PC-9 (cell line): ENCODE results near the gene SMIM38. TPM values are rescaled to one million over a fixed set of nuclear protein-coding genes. Genes with fewer than 3 reads are reported as not detected.

Source experiments
- BruUV-seq: library from RNA; stranded (reverse); fragments of 400-500 nt; replicated peaks from 2 replicates; lab custom pipeline; 2021; lab: Mats Ljungman, UMichigan
- CTCF ChIA-PET: fragments of 300-600 bp; sonication (Branson Sonifier 250); formaldehyde crosslinking; loops from one replicate; lab custom pipeline; 2022; ENCODE audit warnings: antibody characterized with exemption; lab: Charles Lee
- POLR2A ChIA-PET: fragments of 300-600 bp; sonication (Branson Sonifier 250); formaldehyde crosslinking; loops from one replicate; lab custom pipeline; 2022; ENCODE audit warnings: antibody characterized with exemption; ENCODE audit not compliant: unreplicated experiment; lab: Charles Lee
- DNase-seq, 2 experiments: peaks; one replicate each; pipeline versions ENCODE4 v3.0.0 to v3.0.0-alpha.2; 2015 to 2022; ENCODE audit warnings: mixed read lengths in 1 of 2
- H2AFZ ChIP-seq: fragments of 200-600 bp; sonication (generic); 2 replicates; pipeline ENCODE4 v1.8.1; 2017; ENCODE audit warnings: antibody characterized with exemption
- H3F3A ChIP-seq: fragments of 200-600 bp; sonication (generic); 2 replicates; pipeline ENCODE4 v1.8.1; 2017; ENCODE audit warnings: antibody characterized with exemption, mild to moderate bottlenecking, low read depth; ENCODE audit not compliant: insufficient read depth
- H3K27ac ChIP-seq: fragments of 200-600 bp; sonication (generic); 2 replicates; pipeline ENCODE4 v1.6.1; 2016; ENCODE audit warnings: mixed run types
- H3K27me3 ChIP-seq: fragments of 200-600 bp; sonication (generic); 2 replicates; pipeline ENCODE4 v1.6.1; 2016; ENCODE audit warnings: low read depth, mixed run types; ENCODE audit not compliant: insufficient read depth
- H3K36me3 ChIP-seq: fragments of 200-600 bp; sonication (generic); 2 replicates; pipeline ENCODE4 v1.6.1; 2016; ENCODE audit warnings: low read depth, mixed run types
- H3K4me1 ChIP-seq: fragments of 200-600 bp; sonication (generic); replicated peaks from 2 replicates; pipeline ENCODE4 v1.6.1; 2016; ENCODE audit warnings: mixed run types; ENCODE audit not compliant: insufficient read depth
- H3K4me2 ChIP-seq: fragments of 200-600 bp; sonication (generic); 2 replicates; pipeline ENCODE4 v1.6.1; 2017; ENCODE audit warnings: mixed run types
- H3K4me3 ChIP-seq: fragments of 200-600 bp; sonication (generic); 2 replicates; pipeline ENCODE4 v1.6.1; 2016; ENCODE audit warnings: mixed run types
- H3K79me2 ChIP-seq: fragments of 200-600 bp; sonication (generic); 2 replicates; pipeline ENCODE4 v1.6.1; 2017; ENCODE audit warnings: low read depth, mixed run types
- H3K9me2 ChIP-seq: fragments of 200-600 bp; sonication (generic); 2 replicates; pipeline ENCODE4 v1.8.1; 2017; ENCODE audit warnings: mild to moderate bottlenecking; ENCODE audit not compliant: insufficient read depth
- H3K9me3 ChIP-seq: fragments of 200-600 bp; sonication (generic); 2 replicates; pipeline ENCODE4 v1.8.1; 2016; ENCODE audit warnings: low read depth; ENCODE audit not compliant: insufficient read depth
- H4K20me1 ChIP-seq: fragments of 200-600 bp; sonication (generic); 2 replicates; pipeline ENCODE4 v1.8.1; 2017; ENCODE audit not compliant: insufficient read depth
- EZH2 ChIP-seq: fragments of 200-600 bp; sonication (generic); IDR thresholded peaks from 2 replicates; pipeline ENCODE4 v1.8.0; 2017; ENCODE audit warnings: antibody characterized with exemption, low read depth
- intact Hi-C: fragments of 100-400 bp; cut with micrococcal nuclease; formaldehyde crosslinking; loops from one replicate; pipeline ENCODE4 v1.10.0; 2022; ENCODE audit not compliant: unreplicated experiment
- total RNA-seq: library from RNA; stranded (reverse); gene quantifications from 2 replicates; pipeline ENCODE4 v1.2.3, GENCODE V29; 2021
- TF ChIP-seq, protein P1 (sequence below): fragments of 200-600 bp; sonication (generic); conservative IDR thresholded peaks from 2 replicates; pipeline ENCODE4 v1.6.1; 2017; ENCODE audit warnings: mixed run types, antibody characterized with exemption, mild to moderate bottlenecking, moderate library complexity

The SMIM38 gene
- total RNA-seq, 1 experiment from 2014 or later: 0.26 TPM

DNA sequence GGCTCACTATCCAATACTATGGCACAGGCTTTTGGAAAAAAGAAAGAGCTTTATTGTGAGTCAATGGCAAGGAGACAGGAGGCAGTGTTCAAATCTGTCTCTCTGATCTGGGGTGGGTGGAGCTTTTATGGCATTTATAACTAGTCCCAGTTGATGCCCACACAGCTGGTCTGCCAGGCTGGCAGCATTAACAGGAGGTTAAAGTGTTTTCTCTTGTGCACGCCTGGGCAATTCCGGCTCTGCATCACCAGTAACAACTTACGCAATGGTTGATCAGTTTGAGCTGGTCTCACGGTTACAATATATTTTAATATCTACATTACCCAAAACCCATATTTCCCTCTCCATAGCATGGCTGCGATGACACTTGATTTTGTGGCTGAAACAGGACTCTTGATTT, 15.1 kb upstream of the SMIM38 start:
- Histone ChIP-seq H3K4me2 (no peak overlapping the region), H3K27me3 (no peaks in the 10 kb centered on the region), H3K27ac (no peak overlapping the region), H3F3A (peaks cover 19% of the 10 kb centered on the region; the same call in 1 of the 2 replicates), H3K4me3 (no peak overlapping the region), H2AFZ (no peak overlapping the region), H3K36me3 (no peaks in the 10 kb centered on the region), H3K79me2 (no peaks in the 10 kb centered on the region), H3K9me3 (peaks cover 7% of the 10 kb centered on the region), H4K20me1 (no peaks in the 10 kb centered on the region), H3K4me1 (peaks cover 28% of the 10 kb centered on the region), H3K9me2 (no peaks in the 10 kb centered on the region)
- ChIA-PET POLR2A (interaction anchor here (0.6 to 0.8 kb wide), 2 partner anchors 111 to 157 kb away, joined by 3 to 10 read pairs; no protein-coding TSS in a partner anchor), CTCF (interaction anchor here (0.6 to 1.3 kb wide), 2 partner anchors 9 to 134 kb away, joined by 3 to 5 read pairs; no protein-coding TSS in a partner anchor)
- no TSS peak for BruUV-seq
- DNase-seq: peak in 1 of 2 experiments; percentile 69
- intact Hi-C loops: no loop called here
- TF ChIP-seq, protein P1, sequence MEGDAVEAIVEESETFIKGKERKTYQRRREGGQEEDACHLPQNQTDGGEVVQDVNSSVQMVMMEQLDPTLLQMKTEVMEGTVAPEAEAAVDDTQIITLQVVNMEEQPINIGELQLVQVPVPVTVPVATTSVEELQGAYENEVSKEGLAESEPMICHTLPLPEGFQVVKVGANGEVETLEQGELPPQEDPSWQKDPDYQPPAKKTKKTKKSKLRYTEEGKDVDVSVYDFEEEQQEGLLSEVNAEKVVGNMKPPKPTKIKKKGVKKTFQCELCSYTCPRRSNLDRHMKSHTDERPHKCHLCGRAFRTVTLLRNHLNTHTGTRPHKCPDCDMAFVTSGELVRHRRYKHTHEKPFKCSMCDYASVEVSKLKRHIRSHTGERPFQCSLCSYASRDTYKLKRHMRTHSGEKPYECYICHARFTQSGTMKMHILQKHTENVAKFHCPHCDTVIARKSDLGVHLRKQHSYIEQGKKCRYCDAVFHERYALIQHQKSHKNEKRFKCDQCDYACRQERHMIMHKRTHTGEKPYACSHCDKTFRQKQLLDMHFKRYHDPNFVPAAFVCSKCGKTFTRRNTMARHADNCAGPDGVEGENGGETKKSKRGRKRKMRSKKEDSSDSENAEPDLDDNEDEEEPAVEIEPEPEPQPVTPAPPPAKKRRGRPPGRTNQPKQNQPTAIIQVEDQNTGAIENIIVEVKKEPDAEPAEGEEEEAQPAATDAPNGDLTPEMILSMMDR: no peak
- TF ChIP-seq EZH2: no peak

DNA sequence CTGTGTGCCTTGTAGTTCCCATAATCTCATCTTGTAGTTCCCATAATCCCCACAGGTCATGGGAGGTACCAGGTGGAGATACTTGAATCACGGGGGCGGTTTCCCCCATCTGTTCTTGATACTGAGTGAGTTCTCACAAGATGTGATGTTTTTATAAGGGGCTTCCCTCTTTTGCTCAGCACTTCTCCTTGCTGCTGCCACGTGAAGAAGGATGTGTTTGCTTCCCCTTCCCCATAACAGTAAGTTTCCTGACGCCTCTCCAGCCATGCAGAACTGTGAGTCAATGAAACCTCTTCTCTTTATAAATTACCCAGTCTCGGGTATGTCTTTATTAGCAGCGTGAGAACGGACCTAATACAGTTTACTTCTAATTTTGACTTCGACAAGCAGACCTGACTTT, 14.0 kb upstream of the SMIM38 start:
- no peaks in the 10 kb centered on the region for H3K27me3 ChIP-seq
- H2AFZ ChIP-seq: no peak overlapping the region
- TF ChIP-seq, protein P1: no peak
- no peak for TF ChIP-seq EZH2
- H3K36me3 ChIP-seq: no peaks in the 10 kb centered on the region
- intact Hi-C loops: no loop called here
- no peaks in the 10 kb centered on the region for H3K9me2 ChIP-seq
- no peak overlapping the region for H3K4me2 ChIP-seq
- H3F3A ChIP-seq: peaks cover 19% of the 10 kb centered on the region; the same call in 1 of the 2 replicates
- ChIA-PET CTCF (no interaction called here), POLR2A (no interaction called here)
- H3K4me3 ChIP-seq: no peak overlapping the region
- BruUV-seq: no TSS peak
- H4K20me1 ChIP-seq: no peaks in the 10 kb centered on the region
- no peak overlapping the region for H3K27ac ChIP-seq
- H3K4me1 ChIP-seq: peaks cover 24% of the 10 kb centered on the region
- H3K79me2 ChIP-seq: no peaks in the 10 kb centered on the region
- H3K9me3 ChIP-seq: peaks cover 14% of the 10 kb centered on the region
- DNase-seq: no peak

DNA sequence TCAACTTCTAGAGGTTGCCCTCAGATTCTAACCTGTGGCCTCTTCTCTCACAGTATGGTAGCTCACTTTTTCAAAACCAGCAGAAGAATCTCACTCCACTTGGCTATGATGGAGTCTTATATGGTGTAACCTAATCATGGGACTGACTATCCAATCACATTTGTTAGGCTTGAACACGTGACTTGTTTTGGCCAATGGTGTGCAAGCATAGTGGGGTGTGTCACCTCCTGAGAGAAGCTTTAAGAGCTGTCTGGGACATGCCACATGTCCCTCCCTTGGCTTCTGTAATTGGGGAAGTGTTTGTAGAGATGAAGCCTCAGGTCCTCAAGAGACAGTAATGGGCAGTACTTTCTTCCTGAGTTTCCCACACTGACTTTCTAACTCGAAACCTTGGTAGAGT, 12.8 kb upstream of the SMIM38 start:
- Histone ChIP-seq H3F3A (peaks cover 12% of the 10 kb centered on the region; the same call in 1 of the 2 replicates), H3K4me1 (peaks cover 13% of the 10 kb centered on the region), H3K4me2 (no peak overlapping the region), H3K27ac (no peak overlapping the region), H3K9me2 (no peaks in the 10 kb centered on the region), H3K36me3 (no peaks in the 10 kb centered on the region), H3K9me3 (peaks cover 23% of the 10 kb centered on the region), H4K20me1 (no peaks in the 10 kb centered on the region), H3K79me2 (no peaks in the 10 kb centered on the region), H2AFZ (no peak overlapping the region), H3K27me3 (no peaks in the 10 kb centered on the region), H3K4me3 (no peak overlapping the region)
- DNase-seq: no peak
- intact Hi-C loops: no loop called here
- TF ChIP-seq, protein P1: no peak
- TF ChIP-seq EZH2: no peak
- CTCF ChIA-PET: no interaction called here
- POLR2A ChIA-PET: no interaction called here
- BruUV-seq: no TSS peak
